LNCaP clone FGC (cell line): Measurements from ENCODE around the gene OR2B3.

Source experiments
- DNase-seq: peaks from one replicate; pipeline ENCODE4 v3.0.0-alpha.2; 2011; ENCODE audit warnings: low read depth
- H3K4me3 ChIP-seq: 2 replicates; pipeline ENCODE4 v1.5.1; 2011; ENCODE audit warnings: mild to moderate bottlenecking, low read depth, low read length, control low read depth
- CTCF ChIP-seq: IDR thresholded peaks from 2 replicates; pipeline ENCODE4 v1.5.1; 2012; ENCODE audit warnings: mild to moderate bottlenecking; ENCODE audit not compliant: control insufficient read depth, insufficient read depth; ENCODE audit errors: extremely low read depth

Gene OR2B3

GRCh38 chr6:29071831-29072723, 15.0 kb downstream of the OR2B3 start:
- no peak overlapping the region for H3K4me3 ChIP-seq
- DNase-seq, result peak; percentile 13
- TF ChIP-seq CTCF, result peak; percentile 81

GRCh38 chr6:29051680-29052079, 35.4 kb downstream of the OR2B3 start:
- no peak for TF ChIP-seq CTCF
- DNase-seq, result no peak
- H3K4me3 ChIP-seq, result no peak overlapping the region

DNA sequence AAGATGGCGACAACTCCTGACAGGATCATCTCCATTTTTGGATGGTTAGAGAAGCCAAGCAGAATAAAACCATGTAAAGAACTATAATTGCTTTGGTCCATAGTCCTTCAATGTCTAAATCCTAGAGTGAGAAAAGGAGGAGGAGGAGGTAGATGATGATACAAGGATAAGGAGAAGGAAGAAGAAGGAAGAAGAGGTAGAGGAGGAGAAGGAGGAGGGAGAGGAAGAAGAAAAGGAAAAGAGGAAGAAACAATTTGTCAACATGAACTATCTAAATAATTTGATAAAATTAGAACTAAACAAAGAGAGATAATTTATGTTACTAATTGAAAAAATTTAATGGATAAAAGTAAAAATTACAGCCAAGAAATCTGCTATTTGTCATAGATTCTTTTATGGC, 42.0 kb downstream of the OR2B3 start, which contains the start of gene OR2W1:
OR2W1 (minus strand) TSS at position 101 of the 400 bp plus-strand sequence; CDS start at position 101, 0 bp downstream.
- no peak for DNase-seq
- no peak for TF ChIP-seq CTCF
- H3K4me3 ChIP-seq, result no peak within 1 kb of the TSS
